Measurements from ENCODE around the gene MXRA8. TPM values are rescaled to one million over a fixed set of nuclear protein-coding genes. Genes with fewer than 3 reads are reported as not detected.
A peak's percentile ranks its signal among the peaks of the same experiment; 100 is the strongest.

The MXRA8 gene
- total and polyA plus RNA-seq, 9 of the 15 experiments (the other 6 are each of a cell fraction or from before 2014, with no cell fraction given): 0.66 to 11.3 (median 6.3) TPM

DNA sequence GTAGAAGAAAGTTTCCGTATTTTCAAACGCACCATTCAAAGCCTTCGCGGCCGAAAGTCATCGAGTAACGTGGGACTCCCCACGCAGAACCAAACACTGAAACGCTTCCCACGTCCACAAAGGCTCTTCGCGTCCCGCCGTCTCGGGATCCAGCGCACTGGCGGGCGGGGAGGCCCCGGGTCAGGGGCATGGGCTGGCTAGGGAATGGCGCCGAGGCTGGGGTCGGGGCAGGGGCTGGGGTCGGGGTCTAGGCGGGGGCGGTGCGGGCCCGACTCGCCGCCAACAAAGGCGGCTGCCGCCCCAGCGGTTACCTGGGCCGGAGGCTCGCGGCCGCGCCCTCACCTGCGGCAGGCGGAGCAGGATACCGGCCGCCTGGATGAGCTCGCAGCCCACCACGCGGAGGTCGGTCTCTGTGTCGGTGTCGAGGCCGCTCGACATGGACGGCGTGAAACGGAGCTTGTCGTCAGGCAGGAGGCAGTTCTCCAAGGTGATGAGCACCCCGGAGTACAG, 40.4 kb upstream of the MXRA8 start (continued):
- TF ChIP-seq, protein P1, sequence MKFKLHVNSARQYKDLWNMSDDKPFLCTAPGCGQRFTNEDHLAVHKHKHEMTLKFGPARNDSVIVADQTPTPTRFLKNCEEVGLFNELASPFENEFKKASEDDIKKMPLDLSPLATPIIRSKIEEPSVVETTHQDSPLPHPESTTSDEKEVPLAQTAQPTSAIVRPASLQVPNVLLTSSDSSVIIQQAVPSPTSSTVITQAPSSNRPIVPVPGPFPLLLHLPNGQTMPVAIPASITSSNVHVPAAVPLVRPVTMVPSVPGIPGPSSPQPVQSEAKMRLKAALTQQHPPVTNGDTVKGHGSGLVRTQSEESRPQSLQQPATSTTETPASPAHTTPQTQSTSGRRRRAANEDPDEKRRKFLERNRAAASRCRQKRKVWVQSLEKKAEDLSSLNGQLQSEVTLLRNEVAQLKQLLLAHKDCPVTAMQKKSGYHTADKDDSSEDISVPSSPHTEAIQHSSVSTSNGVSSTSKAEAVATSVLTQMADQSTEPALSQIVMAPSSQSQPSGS (CRISPR knock-in tag; IDR thresholded peaks at IDR 0.05): peak; percentile 46; the same call in 1 of the 2 replicates
- TF ChIP-seq CREB3L1 (IDR thresholded peaks at IDR 0.05; ENCODE audit: borderline replicate concordance, low read depth): no peak
- 0 out of 2 replicates have a peak, but pooled peaks have one; percentile 21 for TF ChIP-seq ZNF561 (CRISPR knock-in tag; conservative IDR thresholded peaks at IDR 0.05)
- no peak for TF ChIP-seq POLR2AphosphoS5 (IDR thresholded peaks at IDR 0.05; ENCODE audit: control insufficient read depth, insufficient read depth, low read depth, low read length)
- TF ChIP-seq CCNT2 (IDR thresholded peaks at IDR 0.05; ENCODE audit: borderline replicate concordance, extremely low read depth, insufficient read length, low read depth, low read length): no peak
- no peak for TF ChIP-seq PTBP1 (IDR thresholded peaks at IDR 0.05; ENCODE audit: low read depth, low read length)
- TF ChIP-seq USF1 (CRISPR knock-in tag; IDR thresholded peaks at IDR 0.05): peak; percentile 28; the same call in 1 of the 2 replicates
- TF ChIP-seq NELFE (IDR thresholded peaks at IDR 0.05; ENCODE audit: insufficient read depth, insufficient read length): no peak
- TF ChIP-seq ZNF3 (CRISPR knock-in tag; IDR thresholded peaks at IDR 0.05): no peak
- TF ChIP-seq ZNF282 (CRISPR knock-in tag; IDR thresholded peaks at IDR 0.05): 0 out of 2 replicates have a peak, but pooled peaks have one; percentile 84
- peak; percentile 68; the same call in 1 of the 2 replicates for TF ChIP-seq KAT7 (CRISPR knock-in tag; IDR thresholded peaks at IDR 0.05; ENCODE audit: borderline replicate concordance)
- 0 out of 4 replicates have a peak, but pooled peaks of 1 of the 2 experiments have one; percentile 64 for TF ChIP-seq SIN3A (IDR thresholded peaks at IDR 0.05; ENCODE audit: borderline replicate concordance in 2 of 2, control insufficient read depth in 1 of 2, low read depth in 2 of 2, low read length in 2 of 2)
- TF ChIP-seq ZNF133 (CRISPR knock-in tag; IDR thresholded peaks at IDR 0.05): peak; percentile 81; the same call in 1 of the 2 replicates
- no peak for TF ChIP-seq ZNF511 (CRISPR knock-in tag; IDR thresholded peaks at IDR 0.05)
- peak; percentile 83; the same call in 1 of the 2 replicates for TF ChIP-seq FOXO4 (CRISPR knock-in tag; IDR thresholded peaks at IDR 0.05)
- no peak for TF ChIP-seq SPI1 (IDR thresholded peaks at IDR 0.05; ENCODE audit: borderline replicate concordance, low read depth, low read length)
- TF ChIP-seq NCOA2 (IDR thresholded peaks at IDR 0.05; ENCODE audit: partially characterized antibody in 2 of 2): no peak
